Globus pallidus (tissue), 1 donor: ENCODE data around the gene EN2.

Experiments
- DNase-seq: peaks from one replicate; pipeline ENCODE4 v3.0.0-alpha.2; 2015; ENCODE audit warnings: low spot score

EN2 gene

DNA sequence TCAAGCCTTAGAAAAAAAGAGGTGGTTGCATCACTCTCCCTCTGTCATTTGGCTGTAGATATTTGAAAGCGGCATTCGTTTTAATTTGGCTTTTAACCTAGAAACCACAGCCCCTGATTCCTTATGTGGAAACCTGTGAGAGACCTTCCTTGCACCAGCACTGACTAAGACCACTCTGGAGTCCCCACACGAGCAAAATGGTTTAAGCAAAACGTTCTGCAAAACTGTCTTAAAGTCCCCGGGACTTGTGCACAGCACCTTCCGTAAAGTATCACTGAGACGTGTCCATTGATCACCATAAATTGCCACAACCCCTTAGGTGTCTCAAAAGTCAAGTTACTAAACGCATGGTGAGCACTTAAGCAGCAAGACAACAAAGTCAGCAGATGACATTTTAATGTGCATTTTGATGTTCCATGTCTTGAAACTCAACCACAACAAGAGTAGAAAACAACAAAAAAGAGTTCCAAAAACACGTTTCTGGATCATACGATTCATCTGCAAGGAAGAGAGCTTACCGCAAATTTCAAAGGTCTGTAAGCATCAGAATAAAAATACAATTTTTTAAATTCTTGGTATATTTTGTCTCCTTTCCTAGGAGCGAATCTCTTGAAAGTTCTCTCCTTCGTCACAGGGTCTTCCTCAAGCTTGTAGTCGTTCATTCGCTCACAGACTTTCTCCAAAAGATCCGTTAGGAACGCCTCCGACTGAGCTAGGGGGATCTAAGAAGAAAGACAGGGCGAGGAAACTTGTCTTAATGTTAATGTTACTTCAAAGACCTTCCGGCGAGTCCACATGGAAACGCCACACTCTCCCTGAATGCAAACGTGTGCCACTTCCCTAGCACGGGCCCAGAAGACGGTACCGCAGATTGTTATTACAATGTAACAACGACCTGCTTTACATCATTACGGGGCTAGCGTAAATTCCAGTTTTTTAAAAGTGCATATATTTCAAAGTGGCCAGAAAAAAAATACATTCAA lies 50.7 kb downstream of the EN2 start:
- DNase-seq = no peak

DNA sequence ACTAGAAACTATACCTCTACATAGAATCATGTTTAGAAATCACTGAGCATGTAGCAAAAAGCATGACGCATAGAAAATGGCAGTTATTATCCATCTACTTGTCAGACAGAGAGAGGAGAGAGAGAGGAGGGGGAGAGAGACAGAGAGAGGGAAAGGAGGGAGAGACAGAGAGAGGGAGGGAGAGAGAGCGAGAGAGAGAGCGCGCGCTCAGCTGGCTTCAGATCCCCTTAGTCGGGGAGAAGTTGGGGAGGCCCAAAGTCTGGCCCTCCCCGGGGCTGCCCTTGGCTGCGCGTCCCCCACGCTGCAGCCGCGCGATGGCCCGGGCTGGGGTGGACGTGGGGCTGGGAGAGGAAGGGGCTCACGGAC lies 51.4 kb downstream of the EN2 start:
- no peak for DNase-seq

DNA sequence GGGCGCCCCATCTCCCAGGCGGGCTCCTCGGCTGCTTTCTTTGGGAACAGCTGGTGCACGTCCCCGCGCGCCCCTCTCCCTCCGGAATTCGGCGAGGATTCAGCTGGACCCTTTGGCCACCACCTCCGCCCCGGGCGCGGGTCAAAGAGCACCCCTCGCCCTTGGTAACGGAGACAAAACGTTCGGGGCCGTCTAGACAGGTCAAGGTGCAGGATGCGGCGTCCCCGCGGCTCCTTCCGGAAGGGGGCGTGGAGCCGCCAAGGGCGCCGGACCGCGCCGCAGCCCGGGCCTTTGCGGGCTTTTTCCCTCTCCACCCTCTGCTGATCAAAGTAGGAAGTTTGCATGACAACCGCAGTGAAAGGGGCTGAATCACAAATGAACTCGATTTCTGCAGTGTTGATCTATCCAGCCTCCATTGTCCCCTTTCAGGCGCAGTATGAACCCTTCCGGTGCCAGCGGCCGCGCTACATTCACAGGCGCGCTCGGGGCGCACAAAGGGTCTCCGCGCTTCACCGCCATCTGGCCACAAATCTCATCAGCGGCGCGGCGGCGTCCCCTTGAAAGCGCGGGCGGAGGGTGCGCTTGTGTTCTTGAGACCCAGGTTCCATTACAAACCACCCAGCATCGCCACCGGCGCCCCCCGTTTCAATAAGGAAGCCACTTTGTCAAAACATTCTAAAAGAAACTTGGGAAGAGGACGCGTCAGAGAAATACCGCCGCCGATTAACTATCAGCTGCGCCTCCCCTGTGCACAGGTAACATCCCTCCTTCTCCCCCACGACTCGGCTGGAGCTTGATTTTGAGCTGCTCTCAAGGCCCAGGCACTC lies 52.0 kb downstream of the EN2 start:
- no peak for DNase-seq

GRCh38 chr7:155510975-155511701 lies 53.2 kb downstream of the EN2 start:
- DNase-seq = no peak

DNA sequence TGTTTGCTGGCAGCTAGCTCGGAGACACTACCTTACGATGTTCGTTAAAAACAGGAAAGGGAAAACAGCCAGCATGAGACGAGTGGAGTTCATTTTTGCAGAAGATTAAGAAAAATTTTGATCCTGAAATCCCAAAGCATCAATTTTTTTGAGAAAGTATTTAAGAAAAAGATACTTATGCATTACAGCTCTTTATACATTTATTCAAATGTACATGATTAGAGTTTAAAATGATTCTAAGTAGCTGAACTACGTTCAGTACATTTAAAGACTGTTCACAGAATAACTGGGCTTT lies 53.7 kb downstream of the EN2 start:
- DNase-seq = no peak

- no peak for DNase-seq
Observed at GRCh38 chr7:155512246-155512887, 54.4 kb downstream of the EN2 start.

- DNase-seq = no peak
Observed at GRCh38 chr7:155513543-155514285, 55.8 kb downstream of the EN2 start.

GRCh38 chr7:155514296-155514695 lies 56.4 kb downstream of the EN2 start:
- DNase-seq = no peak
